HuH-7.5 (cell line): Measurements from ENCODE around the gene HEATR9.

Experiments used
- DNase-seq: peaks from one replicate; pipeline ENCODE4 v3.0.0; 2011; ENCODE audit warnings: low spot score

The HEATR9 gene

DNA sequence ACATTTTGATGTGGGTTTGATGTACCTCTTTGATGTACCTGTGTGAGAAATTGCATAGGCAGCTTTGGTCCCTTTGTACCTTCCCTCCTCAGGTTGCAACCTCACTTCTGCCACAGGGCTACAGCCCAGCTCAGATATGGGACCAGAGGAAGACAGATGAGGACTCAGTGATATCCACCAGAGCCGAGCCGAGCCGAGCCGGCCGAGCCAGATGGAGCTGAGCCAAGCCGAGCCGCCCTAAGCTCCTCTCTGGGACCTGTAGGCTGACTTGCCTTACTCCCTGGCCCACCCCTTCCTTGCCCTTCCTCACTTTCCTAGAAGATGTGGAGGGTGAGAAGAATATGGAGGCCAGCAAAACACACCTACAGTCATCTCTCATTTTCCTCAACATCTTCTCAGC lies 3.8 kb downstream of the HEATR9 start:
- no peak for DNase-seq

DNA sequence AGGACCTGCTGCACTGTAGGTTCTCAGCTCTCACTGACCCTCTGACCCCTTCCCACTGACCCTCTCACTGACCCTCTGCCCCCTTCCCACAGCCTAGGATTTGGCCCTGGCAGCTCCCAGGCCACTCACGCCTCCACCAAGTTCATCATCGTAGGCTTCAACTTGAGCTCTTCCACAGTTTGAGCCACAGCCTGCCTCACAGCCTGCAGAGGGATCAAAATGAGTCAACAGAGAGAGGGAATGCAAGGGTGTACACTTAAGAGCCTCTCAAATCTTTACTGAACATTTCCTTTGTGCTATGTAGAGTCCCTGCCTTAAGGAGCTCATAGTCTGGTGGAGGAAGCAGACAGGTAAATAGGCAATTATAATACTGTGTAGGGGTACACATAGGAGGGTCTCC lies 12.1 kb downstream of the HEATR9 start:
- no peak for DNase-seq

DNA sequence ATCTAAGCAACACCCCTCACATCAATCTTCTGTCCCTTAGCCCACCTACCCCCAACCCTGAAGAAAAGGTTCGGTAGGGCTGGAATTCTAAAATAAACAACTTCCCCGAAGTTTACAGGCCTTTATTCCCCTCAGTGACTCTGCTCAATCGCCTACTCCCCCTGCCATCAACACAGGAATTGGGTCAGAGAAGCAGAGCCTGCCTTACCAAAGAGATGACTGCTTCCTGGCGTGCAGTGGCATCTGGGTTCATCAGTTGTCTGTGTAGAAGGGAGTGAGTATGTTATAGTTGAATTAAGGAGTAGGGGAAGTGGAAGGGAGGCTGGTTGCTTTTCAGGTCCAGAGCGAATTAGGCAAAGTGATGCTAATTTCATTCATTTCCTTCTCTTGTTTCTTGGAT lies 12.7 kb downstream of the HEATR9 start:
- DNase-seq = no peak

DNA sequence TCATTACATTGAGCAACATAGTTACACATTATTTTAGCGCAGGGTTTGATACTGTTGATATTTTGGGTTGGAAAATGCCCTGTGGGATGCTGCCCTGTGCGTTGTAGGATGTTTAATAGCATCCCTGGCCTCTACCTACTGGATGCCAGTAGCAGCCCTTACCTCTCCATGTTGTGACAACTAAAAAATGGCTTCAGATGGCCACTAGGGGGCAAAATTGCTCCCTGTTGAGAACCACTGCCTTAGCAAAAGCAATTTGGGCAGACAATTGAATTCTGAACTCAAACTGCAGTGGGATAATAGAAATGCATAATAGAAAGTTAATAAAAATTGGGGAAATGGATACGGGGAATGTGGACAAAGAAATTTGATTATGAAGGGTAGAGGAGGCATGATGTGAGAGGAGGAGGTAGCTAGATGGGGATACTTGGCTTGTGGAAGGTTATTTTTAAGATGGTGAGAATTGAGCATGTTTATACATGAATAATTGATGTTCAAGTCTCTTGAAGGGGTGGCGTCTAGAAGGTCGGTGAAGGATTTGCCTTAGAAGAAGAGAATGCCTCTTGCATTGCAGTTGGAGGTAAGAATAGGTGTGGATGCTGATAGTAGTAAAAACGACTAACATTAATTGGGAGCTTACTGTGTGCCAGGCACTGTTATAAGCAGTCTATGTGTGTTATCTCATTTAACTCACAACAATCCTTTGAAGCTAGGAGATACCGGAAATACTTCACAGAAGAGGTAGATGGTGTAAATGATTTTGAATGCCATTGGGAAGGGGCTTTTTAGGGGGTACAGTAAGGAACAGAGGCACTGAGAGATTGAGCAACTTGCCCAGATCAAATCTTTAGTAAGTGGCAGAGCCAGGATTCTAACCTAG lies 19.0 kb downstream of the HEATR9 start:
- DNase-seq = peak; percentile 43

DNA sequence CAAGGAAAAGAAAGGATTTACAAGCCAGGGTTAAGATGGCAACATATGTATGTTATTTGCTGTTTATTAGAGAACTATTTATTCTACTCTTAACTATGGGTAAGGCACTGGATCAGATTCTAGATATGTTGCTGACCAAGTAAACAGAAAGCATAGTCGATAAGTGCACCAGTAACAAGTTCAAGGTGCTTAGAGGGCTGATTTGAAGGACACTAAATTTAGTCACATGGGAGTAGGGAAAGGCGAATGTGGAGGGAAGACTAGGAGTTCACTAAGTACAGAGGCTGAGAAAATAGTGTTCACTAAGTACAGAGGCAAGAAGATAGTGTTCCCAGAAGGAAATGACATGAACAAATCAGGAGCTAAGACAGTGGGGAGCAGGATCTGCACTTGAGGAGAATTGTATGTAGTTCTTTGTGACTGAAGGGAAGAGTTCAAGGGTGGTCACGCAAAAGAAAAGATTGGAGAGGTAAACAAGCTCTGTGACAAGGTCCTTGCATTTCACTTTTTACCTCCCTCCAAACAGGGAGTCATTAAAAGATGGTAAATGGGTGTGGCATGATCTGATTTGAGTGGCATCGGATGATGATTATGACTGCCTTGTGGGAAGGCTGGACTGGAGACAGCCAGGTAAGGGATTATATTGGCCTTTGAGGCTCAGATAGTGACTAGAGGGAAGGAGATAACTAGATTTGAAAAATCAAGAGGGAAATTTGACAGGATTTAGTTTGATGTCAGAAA lies 20.9 kb downstream of the HEATR9 start:
- no peak for DNase-seq

DNA sequence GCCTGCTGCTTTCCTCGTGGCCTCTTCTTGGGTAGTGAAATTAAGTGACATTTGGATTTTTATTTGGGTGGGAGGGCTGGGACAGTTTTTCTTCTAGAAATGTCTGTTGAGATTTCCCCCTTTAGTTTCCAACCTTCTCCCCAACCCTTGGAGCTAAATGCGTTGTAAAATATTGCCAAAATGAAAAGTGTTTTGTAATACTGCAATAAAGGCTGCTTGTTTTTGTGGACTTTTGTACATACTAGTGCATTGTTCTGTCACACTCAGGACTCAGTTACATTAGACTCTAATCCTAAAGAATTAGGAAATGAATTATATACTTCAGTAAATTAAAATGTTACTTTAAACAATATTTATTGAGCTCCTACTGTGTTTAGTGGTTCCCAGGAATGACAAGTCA lies 21.7 kb downstream of the HEATR9 start:
- no peak for DNase-seq

DNA sequence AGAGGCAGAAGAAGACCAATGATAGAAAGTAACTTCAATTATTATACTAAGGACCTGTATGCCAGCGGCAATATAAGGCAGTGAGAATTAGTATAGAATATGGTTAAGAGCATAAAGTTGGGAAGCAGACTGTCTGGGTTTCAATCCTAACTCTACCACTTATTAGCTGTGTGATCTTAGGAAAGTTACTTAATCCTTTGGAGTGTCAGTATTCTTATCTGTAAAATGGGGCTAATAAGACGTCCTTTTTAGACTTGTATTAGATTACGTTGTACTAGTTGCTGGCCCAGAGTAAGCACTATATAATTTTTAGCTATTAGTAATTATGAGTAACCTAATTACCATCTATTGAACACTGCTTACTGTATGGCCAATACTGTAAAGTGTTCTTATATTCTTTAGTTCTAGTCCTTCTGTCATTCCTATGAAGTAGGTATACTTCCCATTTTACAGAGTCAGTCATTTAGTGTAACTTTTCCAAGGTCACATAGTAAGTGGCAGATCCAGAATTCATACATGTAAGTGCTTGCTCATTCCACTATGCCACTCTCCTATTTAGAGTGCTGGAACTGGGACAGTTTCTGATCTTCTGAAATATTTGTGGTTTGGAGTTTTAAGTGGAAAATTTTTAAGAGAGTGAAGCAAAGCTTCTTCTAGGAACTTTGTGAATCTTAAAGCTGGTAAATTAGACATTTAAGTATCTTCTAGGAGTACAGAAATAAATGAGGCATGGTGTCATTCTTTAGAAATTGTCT lies 22.5 kb downstream of the HEATR9 start:
- no peak for DNase-seq

DNA sequence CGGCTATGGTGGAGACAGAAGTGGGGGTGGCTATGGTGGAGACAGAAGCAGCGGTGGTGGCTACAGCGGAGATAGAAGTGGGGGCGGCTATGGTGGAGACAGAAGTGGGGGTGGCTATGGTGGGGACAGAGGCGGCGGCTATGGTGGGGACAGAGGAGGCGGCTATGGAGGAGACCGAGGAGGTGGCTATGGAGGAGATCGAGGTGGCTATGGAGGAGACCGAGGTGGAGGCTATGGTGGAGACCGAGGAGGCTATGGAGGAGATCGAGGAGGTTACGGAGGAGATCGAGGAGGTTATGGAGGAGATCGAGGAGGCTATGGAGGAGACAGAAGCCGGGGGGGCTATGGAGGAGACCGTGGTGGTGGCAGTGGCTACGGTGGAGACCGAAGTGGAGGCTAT lies 24.1 kb downstream of the HEATR9 start:
- DNase-seq = no peak

DNA sequence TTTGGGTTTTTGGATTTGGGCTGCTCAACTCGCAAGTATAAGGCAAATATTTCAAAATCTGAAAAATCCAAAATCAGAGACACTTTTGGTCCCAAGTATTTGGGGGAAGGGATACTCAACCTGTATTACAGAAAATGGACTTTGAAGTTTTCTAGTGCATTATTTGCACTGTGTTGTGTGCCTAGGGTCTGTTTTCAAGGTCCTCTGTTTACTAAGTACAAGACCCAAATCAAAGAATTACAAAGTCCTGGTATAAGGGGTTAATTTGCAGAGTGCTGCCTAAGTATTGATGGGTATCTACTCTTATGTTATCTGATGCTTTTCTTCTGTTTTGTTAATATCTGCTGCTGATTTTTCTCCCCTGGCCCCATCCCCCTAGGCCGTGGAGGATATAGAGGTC lies 25.0 kb downstream of the HEATR9 start:
- no peak for DNase-seq

DNA sequence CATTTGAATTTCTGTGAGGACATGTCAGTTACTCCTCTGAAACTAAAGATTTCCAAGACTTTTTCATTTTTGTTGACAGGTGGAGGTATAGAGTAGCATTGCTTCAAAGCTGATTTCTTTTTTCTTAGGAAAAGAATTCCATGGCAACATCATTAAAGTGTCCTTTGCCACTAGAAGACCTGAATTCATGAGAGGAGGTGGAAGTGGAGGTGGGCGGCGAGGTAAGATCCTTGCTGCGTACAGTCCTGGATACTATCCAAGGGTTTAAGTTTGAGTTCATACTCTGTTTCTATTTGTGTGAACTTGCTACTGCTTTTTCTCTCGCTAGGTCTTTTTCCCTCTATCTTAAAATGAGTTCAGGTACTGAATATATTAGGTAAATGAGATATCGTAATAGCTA lies 26.5 kb downstream of the HEATR9 start:
- DNase-seq = no peak

DNA sequence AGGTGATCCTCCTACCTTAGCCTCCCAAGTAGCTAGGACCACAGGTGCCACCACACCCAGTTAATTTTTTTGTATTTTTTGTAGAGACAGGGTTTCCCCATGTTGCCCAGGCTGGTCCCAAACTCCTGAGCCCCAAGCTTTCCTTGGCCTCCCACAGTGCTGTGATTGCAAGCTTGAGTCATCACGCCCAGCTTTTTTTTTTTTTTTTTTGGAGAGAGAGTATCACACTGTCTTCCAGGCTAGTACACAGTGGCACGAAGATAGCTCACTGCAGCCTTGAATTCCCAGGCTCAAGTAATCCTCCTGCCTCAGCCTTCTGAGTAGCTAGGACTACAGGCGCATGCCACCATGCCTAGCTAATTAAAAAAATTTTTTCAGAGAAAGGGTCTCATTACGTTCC lies 27.2 kb downstream of the HEATR9 start:
- DNase-seq = no peak

DNA sequence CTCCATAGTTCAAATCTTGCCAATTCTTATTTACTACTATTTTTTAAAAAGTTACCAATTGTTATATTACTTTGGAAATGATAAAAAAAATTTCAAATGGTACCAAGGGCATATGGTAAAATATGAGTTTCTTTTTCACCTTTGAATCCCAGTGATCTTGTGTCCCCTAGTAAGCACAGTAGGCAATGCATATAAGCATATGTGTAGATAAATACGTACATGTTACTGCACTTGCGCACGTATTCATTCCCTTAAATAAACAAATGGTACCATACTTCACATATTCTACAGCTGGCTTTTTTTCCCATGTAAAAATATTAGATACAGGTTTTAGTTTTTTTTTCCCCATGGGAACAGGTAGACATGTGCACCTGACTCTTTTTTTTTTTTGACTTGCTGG lies 27.6 kb downstream of the HEATR9 start:
- DNase-seq = no peak

DNA sequence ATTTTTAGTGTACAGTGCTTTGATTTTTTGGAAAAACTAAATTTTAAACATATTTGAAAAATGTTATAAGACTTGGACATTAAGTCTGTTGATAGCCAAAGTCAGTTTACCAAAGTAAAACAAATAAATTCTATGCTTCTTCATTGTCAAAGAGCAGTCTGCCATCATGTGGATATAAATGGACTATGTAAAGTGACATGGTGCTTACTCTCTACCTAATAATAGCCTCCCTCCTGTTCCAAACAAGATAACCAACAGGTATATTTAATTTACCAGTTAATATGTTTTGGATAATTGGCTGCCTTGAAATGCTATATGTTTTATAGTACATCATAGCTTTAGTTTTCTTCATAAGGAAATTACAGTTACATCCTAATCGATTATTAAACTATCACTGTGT lies 43.5 kb downstream of the HEATR9 start:
- no peak for DNase-seq

DNA sequence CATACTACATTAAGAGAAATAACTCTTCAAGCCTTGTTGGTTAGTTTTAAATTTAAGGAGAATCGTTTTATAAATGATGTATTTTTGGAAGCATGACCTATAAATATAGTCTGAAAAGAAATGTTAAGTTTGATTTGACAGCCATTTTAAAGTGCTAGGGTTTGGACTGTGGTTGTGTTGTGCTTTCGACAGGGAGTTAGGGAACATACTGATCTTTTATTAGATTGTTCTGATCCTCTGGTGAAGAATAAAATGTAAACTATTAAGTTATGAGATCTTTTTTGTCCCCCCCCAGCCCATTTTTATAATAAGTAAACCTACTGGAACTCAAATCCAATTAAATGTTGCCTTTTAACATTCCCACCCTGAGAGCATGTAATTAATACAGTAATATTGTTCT lies 47.4 kb downstream of the HEATR9 start:
- DNase-seq = no peak

DNA sequence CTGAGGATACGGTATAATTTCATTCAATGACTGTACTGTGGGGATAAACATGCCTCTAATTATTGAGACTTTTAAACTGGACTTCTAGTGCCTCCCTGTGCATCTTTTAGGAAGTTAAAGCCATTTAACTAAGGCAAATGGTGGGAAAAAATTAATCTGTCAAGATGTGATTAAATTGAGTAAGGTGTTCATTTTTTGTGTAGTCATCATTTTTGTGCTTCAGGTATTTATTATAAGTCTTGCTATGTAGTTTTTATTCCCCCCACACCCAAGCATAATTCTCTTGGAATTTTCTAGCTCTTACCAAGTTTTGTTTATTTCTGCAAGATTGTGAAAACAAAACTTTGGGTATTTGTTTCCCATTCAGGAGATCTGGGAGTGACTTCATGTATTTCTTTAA lies 49.2 kb downstream of the HEATR9 start:
- no peak for DNase-seq

DNA sequence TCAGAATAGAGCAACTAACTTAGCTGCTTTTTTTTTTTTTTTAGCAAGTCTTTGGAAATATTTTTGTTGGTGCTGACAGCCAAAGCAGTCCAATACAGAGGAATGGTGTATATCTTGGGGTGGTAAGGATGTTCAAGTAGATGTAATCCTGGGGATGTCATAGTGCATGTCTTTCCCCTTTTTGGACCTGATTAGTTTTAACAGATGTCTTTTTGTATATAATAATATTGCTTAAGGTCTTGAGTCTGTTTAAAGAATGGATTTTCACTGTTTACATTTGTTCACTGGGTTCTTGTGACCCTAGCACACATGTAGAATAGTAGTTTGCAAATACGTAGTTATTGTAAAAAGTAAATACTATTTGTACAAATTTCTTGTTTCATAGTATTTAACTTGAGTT lies 51.5 kb downstream of the HEATR9 start:
- DNase-seq = no peak

DNA sequence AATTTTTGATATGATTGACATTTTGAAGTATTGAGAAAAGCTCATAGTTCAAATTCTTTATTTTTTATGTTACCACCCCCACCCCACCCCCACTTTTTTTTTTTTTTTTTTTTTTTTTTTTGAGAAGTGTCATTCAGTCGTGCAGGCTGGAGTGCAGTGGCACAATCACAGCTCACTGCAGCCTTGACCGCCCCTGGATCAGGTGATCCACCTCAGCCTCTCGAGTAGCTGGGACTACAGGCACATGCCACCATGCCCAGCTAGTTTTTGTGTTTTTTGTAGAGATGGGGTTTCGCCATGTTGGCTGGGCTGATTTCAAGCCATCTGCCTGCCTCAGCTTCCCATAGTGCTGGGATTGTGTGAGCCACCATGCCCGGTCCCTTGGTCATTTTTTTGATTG lies 52.0 kb downstream of the HEATR9 start:
- DNase-seq = no peak

DNA sequence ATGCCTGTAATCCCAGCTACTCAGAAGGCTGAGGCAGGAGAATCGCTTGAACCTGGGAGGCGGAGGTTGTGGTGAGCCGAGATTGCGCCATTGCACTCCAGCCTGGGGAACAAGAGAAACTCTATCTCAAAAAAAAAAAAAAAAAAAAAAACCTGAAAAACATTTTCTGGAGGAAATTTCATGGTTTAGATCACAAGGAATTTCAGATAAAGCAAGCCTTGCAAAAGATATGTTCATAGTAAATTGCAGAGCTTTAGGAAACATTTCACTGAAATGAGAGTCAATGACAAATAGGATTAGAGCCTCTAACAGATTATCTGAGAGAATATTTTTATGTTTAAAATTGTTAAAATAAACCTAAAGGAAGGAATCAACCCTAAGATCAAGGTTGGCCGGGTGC lies 56.2 kb downstream of the HEATR9 start:
- DNase-seq = no peak

DNA sequence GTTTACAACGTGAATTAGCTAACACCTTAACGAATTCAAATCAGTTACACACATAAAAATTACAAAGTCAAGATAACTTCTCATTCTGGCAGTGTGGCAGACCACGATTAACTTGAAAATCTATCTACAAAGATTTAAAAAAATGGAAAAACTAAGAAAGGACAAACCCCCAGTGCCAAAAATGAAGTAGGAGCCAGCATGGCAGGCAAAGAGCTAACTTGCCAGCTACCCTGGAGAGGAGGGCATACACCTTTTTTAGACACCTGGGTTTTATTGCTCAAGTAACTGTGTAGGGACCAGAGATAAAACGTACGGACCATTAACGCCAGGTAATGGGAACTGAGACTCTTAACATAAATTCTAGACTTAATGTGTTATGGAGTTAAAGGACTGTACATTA lies 56.9 kb downstream of the HEATR9 start:
- no peak for DNase-seq

DNA sequence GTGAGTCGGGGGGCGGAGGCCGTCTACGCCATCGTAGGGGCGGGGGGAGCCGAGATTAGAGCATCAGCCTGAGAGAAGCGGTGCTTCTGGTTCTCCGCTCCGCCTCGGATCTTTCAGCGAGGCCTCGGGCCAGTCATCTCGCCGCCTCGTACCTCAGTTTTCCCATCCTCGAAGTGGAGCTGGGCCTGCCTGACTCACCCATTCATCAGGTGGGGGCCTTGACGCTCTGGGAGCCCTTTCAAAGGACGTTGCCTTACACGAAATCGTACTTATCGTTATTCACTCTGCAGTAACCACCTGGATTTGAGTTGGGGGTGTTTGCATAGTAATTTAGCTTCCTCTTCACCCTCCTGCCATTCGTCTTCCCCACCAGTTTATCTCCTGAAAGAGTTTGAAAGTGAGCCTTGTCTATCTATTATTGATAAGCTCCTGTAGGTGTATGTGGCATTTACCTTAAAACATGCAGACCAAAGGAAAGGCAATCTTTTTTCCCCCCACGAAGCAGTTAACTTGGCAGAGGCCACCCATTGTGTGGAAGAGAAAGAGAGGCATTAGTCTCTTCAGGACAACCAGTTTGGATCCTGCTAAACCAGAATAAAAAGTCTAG lies 58.7 kb downstream of the HEATR9 start:
- DNase-seq = no peak

DNA sequence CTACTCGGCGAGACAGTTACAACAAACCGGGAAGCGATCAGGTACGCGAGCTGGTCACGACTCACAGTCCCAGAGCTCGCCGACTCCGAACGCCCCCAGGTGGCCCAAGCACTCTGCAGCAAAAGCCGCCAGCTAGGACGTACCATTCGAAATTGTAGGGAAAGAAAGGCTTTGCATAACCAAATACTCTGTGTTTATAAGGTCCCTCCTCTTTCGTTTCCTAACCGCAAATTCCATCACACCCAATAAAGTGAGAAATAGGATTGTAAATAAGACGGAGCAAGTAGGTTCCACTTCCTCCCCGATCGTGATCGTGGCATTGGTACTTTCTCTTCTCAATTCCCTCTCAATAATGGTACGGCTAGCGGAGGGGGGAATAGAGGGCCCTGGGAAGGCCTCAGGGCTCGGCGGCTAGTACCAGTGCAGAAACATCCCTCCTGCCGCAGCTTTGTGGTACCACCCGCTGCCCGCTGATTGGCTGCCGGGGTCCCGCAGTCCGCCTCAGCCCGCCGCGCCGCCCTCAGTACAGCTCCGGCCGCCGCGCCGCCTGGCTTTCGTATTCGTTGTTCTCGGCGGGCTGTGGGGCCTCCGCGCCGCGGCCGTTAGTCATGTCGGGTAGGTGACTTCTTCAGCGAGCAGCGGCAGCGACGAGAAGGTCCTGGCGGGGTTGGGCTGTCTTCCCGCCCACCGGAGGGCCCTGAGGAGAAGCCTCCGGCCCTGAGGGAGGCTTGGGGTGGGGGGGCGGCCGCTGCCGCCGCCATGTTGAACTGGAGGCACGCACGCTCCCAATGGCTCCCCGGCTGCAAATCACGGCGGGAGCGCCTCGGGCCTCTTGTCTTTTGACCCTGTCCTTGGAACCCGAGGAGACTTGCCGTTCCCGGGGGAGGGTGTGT lies 59.5 kb downstream of the HEATR9 start, which contains the start of gene TAF15:
Gene TAF15 (plus strand): TSS at position 523 of the 893 bp plus-strand sequence. CDS start 86 bp downstream, at position 609.
- DNase-seq = peak; percentile 79
